DMS153 (cell line): ENCODE measurements around the gene NPBWR2.

ENCODE experiments used
- DNase-seq: peaks from one replicate; lab custom pipeline; 2025; lab: John Stamatoyannopoulos, UW

Gene NPBWR2, protein sequence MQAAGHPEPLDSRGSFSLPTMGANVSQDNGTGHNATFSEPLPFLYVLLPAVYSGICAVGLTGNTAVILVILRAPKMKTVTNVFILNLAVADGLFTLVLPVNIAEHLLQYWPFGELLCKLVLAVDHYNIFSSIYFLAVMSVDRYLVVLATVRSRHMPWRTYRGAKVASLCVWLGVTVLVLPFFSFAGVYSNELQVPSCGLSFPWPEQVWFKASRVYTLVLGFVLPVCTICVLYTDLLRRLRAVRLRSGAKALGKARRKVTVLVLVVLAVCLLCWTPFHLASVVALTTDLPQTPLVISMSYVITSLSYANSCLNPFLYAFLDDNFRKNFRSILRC

DNA sequence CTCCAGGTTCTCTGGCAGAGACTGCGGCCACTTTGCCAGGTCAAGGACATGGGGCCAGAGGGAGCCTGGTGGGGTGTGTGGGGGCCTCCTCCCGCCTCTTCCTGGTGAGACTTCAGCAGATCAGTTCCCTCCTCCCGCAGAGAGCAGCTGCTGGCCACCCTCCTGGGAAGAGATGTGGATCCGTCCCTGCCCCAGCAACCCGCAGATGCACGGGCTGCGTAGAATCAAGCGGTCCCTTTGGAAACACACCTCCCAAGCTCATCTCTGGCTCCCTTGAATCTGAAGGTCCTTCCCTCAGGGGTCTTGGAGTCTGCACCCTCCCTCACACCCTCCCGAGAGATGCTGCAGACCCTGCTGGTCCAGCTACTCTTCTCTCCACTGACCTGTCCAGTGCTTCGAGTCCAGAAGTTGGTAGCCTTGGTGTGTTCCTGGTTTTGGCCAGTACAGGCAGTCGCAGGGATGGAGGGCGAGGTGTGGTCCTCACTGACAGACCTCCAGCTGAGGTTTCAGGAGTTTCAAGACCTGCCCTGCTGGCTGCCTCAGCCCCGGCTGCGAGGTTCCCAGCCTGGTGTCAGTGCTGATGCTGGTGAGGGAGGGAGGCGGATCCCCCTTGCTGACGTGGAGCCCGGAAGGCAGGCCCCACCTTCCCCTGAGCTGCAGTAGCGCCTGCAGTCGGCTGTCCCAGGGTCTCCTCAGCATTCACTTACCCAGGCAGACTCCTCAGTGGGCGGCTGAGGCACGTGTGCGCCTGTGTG lies at the start of gene NPBWR2:
Gene NPBWR2, minus strand, starts transcription at position 585 of the 755 bp plus-strand sequence. CDS start 734 bp downstream, outside the sequence.
- no peak for DNase-seq

DNA sequence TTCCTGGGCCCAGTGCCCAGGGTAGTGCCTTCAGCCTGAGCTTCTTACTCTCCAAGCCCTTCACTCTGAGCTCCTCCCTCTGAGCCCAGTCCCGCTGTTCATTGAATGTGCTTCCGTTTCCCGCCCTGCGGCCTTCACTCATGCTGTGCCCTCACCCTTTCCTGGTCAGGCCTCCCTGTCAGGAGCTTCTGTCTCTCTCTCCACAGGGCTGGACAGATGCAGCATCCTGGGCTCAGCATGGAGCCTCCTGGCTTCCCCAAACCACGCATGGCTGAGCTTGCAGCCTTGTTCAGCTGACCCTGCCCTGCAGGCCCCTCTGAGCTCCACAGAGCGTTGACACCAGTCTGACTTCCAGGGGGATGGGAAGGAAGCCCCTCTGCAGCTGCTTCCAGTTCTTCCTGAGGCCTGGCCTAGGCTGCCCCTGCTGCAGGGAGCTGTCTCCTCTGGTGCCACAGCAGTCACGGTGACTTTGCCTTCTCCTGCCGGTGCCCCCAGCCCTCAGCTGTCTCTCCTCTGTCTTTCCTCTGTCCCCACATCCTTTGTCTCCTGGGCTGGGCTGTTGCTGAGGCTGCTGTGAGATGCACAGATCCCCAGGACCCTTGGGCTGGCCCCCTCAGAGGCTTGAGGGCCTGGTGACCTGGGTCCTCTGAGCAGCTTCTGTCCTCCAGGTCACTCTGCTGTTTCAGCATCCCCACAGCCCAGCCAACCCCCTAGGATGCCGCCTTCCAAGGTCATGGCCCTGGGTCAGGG lies 48.9 kb upstream of the NPBWR2 start:
- DNase-seq: peak; percentile 84

GRCh38 chr20:64155258-64156135 lies 48.1 kb upstream of the NPBWR2 start:
- DNase-seq: no peak

GRCh38 chr20:64154590-64155257 lies 47.4 kb upstream of the NPBWR2 start:
- no peak for DNase-seq

GRCh38 chr20:64153861-64154589 lies 46.7 kb upstream of the NPBWR2 start:
- DNase-seq: no peak

DNA sequence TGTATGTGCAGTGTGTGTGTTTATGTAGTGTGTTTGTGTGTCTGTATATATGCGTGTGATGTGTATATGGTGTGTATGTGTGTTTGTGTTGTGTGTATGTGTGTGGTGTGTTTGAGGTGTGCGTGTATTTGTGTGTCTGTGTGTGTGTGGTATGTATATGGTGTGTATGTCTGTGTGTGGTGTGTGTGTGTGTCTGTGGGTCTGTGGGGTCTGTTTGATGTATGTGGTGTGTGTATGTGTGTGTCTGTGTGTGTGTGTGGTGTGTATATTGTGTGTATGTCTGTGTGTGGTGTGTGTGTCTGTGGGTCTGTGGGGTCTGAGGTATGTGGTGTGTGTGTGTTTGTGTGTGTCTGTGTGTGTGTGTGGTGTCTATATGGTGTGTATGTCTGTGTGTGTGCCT lies 46.0 kb upstream of the NPBWR2 start:
- DNase-seq: no peak

- DNase-seq: peak; percentile 89
These were observed 45.5 kb upstream of the NPBWR2 start for GRCh38 chr20:64152906-64153305.

DNA sequence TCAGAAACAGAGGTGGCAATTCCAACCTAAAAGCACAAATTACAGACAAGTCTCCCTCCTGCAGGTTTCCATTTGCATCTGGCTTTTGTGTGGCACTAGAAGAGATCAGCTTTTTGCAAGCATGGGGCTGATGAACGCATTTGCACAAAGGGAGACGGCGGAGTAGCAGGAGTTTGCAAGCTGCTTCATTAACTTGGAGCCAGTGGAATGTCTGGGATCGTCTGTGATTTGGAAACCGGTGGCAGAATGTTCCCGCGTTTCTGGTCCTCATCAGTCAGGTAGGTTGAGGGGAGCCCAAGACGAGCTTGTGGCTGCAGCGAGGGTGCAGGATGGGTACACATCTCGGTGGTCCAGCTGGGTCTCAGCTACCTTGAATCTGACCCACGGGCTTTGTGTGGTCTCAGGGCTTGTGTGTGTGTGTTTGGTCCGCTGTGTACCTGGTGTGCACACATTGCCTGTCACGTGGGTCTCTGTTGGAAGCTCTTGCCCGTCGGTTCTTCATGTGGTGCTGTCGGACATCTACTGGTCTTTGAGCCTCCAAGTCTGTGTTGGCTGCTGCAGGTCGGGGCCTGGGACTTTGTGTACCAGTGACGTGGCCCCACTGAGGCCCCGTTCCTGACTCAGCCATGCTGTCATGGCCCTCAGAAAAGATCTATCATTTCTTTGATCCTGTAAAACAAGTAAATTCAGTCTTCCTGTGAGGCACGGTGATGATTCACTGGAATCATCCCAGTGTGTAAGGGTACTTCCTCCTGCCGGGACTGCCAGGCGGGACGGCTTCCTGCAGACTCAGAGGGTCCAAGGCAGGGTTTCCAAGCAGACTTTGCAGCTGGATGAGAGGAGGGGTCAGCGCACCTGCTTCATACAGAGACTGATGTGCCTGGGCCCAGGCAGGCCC lies 44.5 kb upstream of the NPBWR2 start:
- DNase-seq: peak; percentile 2

GRCh38 chr20:64150756-64151632 lies 43.6 kb upstream of the NPBWR2 start:
- no peak for DNase-seq

- DNase-seq: no peak
These were observed 42.6 kb upstream of the NPBWR2 start for GRCh38 chr20:64149809-64150560.

DNA sequence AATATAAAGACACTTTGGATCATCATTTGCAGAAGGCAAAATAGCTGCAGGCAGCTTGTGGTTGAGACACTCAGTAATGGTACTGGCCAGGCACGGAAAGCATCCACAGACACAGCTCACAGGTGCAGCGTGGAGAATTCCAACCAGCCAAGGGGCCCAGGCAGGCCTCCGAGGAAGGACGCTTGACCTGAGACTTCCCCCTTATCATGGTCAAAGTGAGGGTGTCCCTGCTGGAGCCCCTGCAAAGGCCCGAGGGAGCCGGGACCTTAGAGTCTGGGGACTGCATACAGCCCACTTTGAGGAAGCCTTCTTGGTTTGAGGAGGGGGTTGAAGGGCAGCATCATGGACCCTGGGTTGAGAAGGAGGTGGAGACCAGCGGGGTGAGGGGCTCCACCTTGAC lies 41.8 kb upstream of the NPBWR2 start:
- DNase-seq: no peak

DNA sequence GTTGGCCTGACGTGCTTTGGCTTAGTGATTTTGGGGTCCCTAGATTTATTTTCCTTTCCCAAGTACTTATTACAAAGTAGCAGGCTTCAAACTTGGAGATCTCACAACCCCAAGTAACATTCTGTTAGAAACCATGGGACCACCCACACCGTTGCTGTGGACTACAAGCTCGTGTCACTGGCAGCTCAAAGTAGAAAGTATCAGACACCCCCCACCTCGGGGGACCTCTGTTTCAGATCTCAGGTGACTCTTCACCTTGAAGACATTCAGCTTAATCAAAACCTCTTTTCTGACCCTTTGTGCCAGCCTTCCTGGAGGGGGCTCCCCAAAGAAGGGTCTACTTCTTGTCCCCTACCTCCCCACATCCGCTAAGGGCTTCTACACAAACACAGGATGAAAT lies 41.2 kb upstream of the NPBWR2 start:
- DNase-seq: no peak

- DNase-seq: no peak
These were observed 39.6 kb upstream of the NPBWR2 start for GRCh38 chr20:64146936-64147477.

GRCh38 chr20:64146301-64146935 lies 39.1 kb upstream of the NPBWR2 start:
- no peak for DNase-seq

- no peak for DNase-seq
These were observed 38.3 kb upstream of the NPBWR2 start for GRCh38 chr20:64145458-64146300.
